D721Med (cell line): ENCODE data around the gene PDZRN3.

Experiments
- DNase-seq: peaks from one replicate; pipeline ENCODE4 v3.0.0; 2011; ENCODE audit warnings: low spot score; ENCODE audit not compliant: insufficient read length
- FAIRE-seq: peaks from 2 replicates; lab custom pipeline; 2011; peaks lifted over from hg19 to GRCh38; lab: Jason Lieb, UNC
- CTCF ChIP-seq: IDR thresholded peaks from 2 replicates; pipeline ENCODE4 v1.5.1; 2012; ENCODE audit warnings: mild to moderate bottlenecking, control low read depth; ENCODE audit not compliant: insufficient read depth; ENCODE audit errors: missing control alignments

PDZRN3 gene

DNA sequence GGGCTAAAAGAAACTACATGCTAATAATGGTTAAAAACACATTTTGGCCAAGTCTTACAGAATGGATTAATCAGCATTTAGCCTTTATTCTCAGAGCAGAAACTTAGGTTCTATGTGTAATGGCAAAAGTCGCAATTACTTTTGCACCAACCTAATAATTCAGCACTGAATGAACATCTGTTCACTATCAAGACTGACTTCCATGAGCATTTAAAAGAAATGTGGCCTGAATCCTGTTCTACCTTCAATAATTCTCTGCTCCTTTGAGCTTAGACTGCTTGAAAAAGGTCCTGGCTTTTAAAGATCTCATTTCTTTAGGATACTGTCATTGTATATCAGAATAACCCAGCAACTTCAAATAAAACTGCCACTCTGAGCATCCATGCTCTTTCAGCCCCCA lies 145.9 kb downstream of the PDZRN3 start:
- no peak for FAIRE-seq
- DNase-seq, result no peak
- no peak for TF ChIP-seq CTCF

DNA sequence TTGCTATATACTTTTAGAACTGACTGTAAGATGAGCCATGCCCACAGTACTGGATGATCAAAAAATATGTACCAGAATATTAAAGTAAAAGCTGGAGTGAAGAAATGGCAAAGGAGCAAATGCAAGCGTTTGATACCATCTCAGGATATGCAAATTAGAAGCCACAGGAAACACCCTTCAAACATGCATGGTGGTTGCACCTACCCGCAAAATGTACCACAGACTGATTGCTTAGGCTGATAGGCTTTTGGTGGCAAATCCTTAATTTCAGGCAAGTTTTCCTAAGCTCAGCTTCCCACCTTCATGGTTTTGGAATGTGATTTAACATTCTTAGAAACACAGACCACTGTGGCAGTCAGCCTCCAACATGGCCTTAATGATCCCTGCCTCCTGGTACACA lies 149.0 kb downstream of the PDZRN3 start:
- DNase-seq, result no peak
- TF ChIP-seq CTCF, result no peak
- no peak for FAIRE-seq

GRCh38 chr3:73475175-73475574 lies 149.6 kb downstream of the PDZRN3 start:
- TF ChIP-seq CTCF, result no peak
- no peak for FAIRE-seq
- DNase-seq, result no peak

DNA sequence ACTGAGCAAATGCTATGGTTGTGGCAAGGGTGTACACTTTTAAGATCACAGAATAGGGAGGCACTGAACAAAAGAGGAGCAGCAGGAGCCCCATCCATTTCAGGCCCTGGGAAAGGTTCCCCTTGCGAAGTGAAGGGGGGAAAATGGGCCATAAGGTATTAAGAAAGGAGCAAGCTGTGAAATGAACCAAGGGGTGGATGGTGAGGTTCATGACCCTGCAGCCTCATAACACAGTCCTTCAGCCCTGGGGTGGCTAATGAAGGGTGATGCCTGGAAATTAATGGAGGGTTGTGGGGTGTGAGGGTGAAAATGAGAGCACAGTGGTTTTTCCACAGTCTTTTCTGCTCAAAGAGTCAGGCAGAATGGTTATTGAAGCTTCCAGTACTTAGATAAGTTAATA lies 150.1 kb downstream of the PDZRN3 start:
- no peak for FAIRE-seq
- DNase-seq, result no peak
- no peak for TF ChIP-seq CTCF

DNA sequence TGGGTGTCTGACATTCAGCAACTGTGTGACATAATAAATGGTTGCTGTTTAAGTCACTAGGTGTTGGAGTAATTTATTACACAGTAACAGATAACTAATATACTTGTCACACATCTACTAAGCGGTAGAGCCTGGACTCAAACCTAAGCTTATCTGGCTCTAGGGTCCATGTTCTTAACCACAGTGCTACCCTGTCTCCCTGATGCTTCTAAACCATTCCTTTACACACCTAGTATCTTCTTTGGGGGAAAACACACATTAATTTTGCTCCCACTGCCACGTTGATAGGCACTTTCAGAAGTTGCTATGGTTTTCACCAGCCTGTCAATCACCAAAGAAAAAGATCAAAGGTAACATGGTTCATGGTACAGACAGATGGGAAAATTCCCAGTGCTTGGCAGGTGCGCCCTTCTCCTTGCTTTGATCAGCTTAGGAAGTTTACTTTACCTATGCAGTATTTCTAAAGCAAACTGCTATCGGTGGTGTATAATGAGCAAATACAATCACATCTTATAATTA lies 150.8 kb downstream of the PDZRN3 start:
- DNase-seq (no peak), FAIRE-seq (no peak)
- no peak for TF ChIP-seq CTCF

DNA sequence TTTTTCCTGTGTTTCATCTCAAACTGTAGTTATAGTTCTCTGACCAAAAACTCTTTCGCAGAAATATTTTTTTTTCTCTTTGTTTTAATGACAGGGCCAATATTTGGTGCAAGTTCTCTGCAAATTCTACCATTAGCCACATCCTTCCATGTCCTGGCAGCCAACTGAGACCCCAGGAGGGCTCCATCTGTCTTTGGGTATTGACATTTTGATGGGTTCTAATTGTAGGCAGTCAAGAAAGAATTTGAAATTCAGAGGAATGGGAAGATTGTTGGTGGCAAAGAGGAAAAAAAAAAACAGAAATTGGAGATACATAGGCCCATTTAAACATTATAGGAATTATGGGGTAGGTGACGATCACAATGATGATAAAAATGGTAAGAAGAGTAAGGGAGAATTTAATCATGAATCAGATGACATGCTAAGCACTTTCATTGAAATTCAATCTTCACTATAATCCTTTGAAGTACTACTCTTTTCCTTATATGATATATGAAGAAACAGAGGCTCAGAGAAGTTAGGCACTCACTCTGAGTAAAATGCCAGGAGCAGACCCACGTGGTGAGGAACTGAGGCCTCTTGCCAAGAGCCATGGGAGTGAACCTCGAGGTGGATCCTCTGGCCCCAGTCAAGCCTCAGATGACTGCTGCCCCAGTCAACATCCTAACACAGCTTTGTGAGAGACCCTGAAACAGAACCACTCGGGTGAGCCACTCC lies 151.4 kb downstream of the PDZRN3 start:
- FAIRE-seq (no peak), DNase-seq (no peak)
- no peak for TF ChIP-seq CTCF
